ENCODE data around the gene STAB1. TPM values are rescaled to one million over a fixed set of nuclear protein-coding genes. Genes with fewer than 3 reads are reported as not detected.
A peak's percentile ranks its signal among the peaks of the same experiment; 100 is the strongest.

The STAB1 gene
- 10 to 100 TPM in 2 of 4 donors, 1 to 10 TPM in 2; 2.0 to 72.1 (median 24.4) TPM for polyA plus RNA-seq
- long read RNA-seq, donor 1, result 0 reads
- long read RNA-seq, donor 2, result 0 reads
- long read RNA-seq, donor 3, partial matches to known transcripts, result 28 of 29 reads
- long read RNA-seq, donor 3, other reads (novel, unspliced or antisense), result 0 of 29 reads
- long read RNA-seq, donor 4, result 0 reads
- long read RNA-seq, donor 5, partial matches to known transcripts, result 21 of 21 reads
- long read RNA-seq, donor 5, other reads (novel, unspliced or antisense), result 0 of 21 reads
- long read RNA-seq, donor 6, result 0 reads
- long read RNA-seq, donor 7, result 0 reads
- long read RNA-seq, donor 8, result 0 reads
- long read RNA-seq, donor 9, result 0 reads
- long read RNA-seq, donor 10, partial matches to known transcripts, result 23 of 24 reads
- long read RNA-seq, donor 10, other reads (novel, unspliced or antisense), result 0 of 24 reads

GRCh38 chr3:52494886-52495495 lies at the start of gene STAB1:
Gene STAB1 (plus strand): TSS chr3:52495338. CDS start chr3:52495414, 76 bp downstream.
- H3K36me3 ChIP-seq (ENCODE audit: control insufficient read depth in 3 of 3, insufficient read depth in 2 of 3, low read depth in 1 of 3, low read length in 3 of 3), result peaks cover 2 to 45% (median 14%) of the 10 kb centered on the region in 3 donors
- H3K9me3 ChIP-seq (ENCODE audit: control insufficient read depth in 2 of 2, insufficient read depth in 1 of 2, low read depth in 1 of 2, low read length in 1 of 2), result no peaks in the 10 kb centered on the region
- no peaks in the 10 kb centered on the region for H3K27me3 ChIP-seq (ENCODE audit: control insufficient read depth in 3 of 3, insufficient read depth in 3 of 3, low read length in 3 of 3)
- DNase-seq (no peak), FAIRE-seq (no peak)
- H3K4me1 ChIP-seq (ENCODE audit: control insufficient read depth in 3 of 3, insufficient read depth in 2 of 3, low read depth in 1 of 3, low read length in 2 of 3), result no peaks in the 10 kb centered on the region
- WGBS, 3 donors, result 52 to 74% (median 69%) methylated on average over 22 to 25 of the region's 25 CpGs
- peak within 1 kb of the TSS in 1 of 3 donors; percentile 24 for H3K4me3 ChIP-seq (ENCODE audit: low read depth in 1 of 3, low read length in 3 of 3)
- peak within 1 kb of the TSS in 1 of 3 donors; percentile 83 for H3K27ac ChIP-seq (ENCODE audit: low read depth in 1 of 3, low read length in 2 of 3)

- no peak for FAIRE-seq
- Histone ChIP-seq H3K4me1 (ENCODE audit: control insufficient read depth in 3 of 3, insufficient read depth in 2 of 3, low read depth in 1 of 3, low read length in 2 of 3) (peaks cover 0 to 5% (median 0%) of the 10 kb centered on the region in 3 donors), H3K36me3 (ENCODE audit: control insufficient read depth in 3 of 3, insufficient read depth in 2 of 3, low read depth in 1 of 3, low read length in 3 of 3) (no peaks in the 10 kb centered on the region), H3K27me3 (ENCODE audit: control insufficient read depth in 3 of 3, insufficient read depth in 3 of 3, low read length in 3 of 3) (peaks cover 0 to 2% (median 0%) of the 10 kb centered on the region in 3 donors), H3K4me3 (ENCODE audit: low read depth in 1 of 3, low read length in 3 of 3) (no peak overlapping the region), H3K9me3 (ENCODE audit: control insufficient read depth in 2 of 2, insufficient read depth in 1 of 2, low read depth in 1 of 2, low read length in 1 of 2) (no peaks in the 10 kb centered on the region), H3K27ac (ENCODE audit: low read depth in 1 of 3, low read length in 2 of 3) (no peak overlapping the region)
- DNase-seq, result no peak
- 84 to 93% (median 92%) methylated on average over 4 of the region's 4 CpGs for WGBS, 3 donors
These were observed 49.1 kb upstream of the STAB1 start for GRCh38 chr3:52446042-52446441.

GRCh38 chr3:52446631-52447511 lies 48.3 kb upstream of the STAB1 start:
- Histone ChIP-seq H3K9me3 (ENCODE audit: control insufficient read depth in 2 of 2, insufficient read depth in 1 of 2, low read depth in 1 of 2, low read length in 1 of 2) (no peaks in the 10 kb centered on the region), H3K36me3 (ENCODE audit: control insufficient read depth in 3 of 3, insufficient read depth in 2 of 3, low read depth in 1 of 3, low read length in 3 of 3) (no peaks in the 10 kb centered on the region), H3K4me1 (ENCODE audit: control insufficient read depth in 3 of 3, insufficient read depth in 2 of 3, low read depth in 1 of 3, low read length in 2 of 3) (peaks cover 0 to 5% (median 0%) of the 10 kb centered on the region in 3 donors), H3K4me3 (ENCODE audit: low read depth in 1 of 3, low read length in 3 of 3) (no peak overlapping the region), H3K27me3 (ENCODE audit: control insufficient read depth in 3 of 3, insufficient read depth in 3 of 3, low read length in 3 of 3) (peaks cover 0 to 2% (median 0%) of the 10 kb centered on the region in 3 donors), H3K27ac (ENCODE audit: low read depth in 1 of 3, low read length in 2 of 3) (no peak overlapping the region)
- WGBS, 3 donors, result 36 to 39% (median 38%) methylated on average over 13 of the region's 13 CpGs
- DNase-seq, result peak; percentile 54 to 69
- no peak for FAIRE-seq

GRCh38 chr3:52447512-52448355 lies 47.4 kb upstream of the STAB1 start:
- 76 to 86% (median 77%) methylated on average over 12 of the region's 12 CpGs for WGBS, 3 donors
- peaks cover 0 to 8% (median 0%) of the 10 kb centered on the region in 3 donors for H3K4me1 ChIP-seq (ENCODE audit: control insufficient read depth in 3 of 3, insufficient read depth in 2 of 3, low read depth in 1 of 3, low read length in 2 of 3)
- no peaks in the 10 kb centered on the region for H3K36me3 ChIP-seq (ENCODE audit: control insufficient read depth in 3 of 3, insufficient read depth in 2 of 3, low read depth in 1 of 3, low read length in 3 of 3)
- no peak overlapping the region for H3K4me3 ChIP-seq (ENCODE audit: low read depth in 1 of 3, low read length in 3 of 3)
- H3K9me3 ChIP-seq (ENCODE audit: control insufficient read depth in 2 of 2, insufficient read depth in 1 of 2, low read depth in 1 of 2, low read length in 1 of 2), result no peaks in the 10 kb centered on the region
- peaks cover 0 to 2% (median 0%) of the 10 kb centered on the region in 3 donors for H3K27me3 ChIP-seq (ENCODE audit: control insufficient read depth in 3 of 3, insufficient read depth in 3 of 3, low read length in 3 of 3)
- H3K27ac ChIP-seq (ENCODE audit: low read depth in 1 of 3, low read length in 2 of 3), result no peak overlapping the region
- FAIRE-seq (no peak), DNase-seq (no peak)

- WGBS, 3 donors, result 79 to 87% (median 80%) methylated on average over 11 of the region's 11 CpGs
- no peak overlapping the region for H3K4me3 ChIP-seq (ENCODE audit: low read depth in 1 of 3, low read length in 3 of 3)
- no peaks in the 10 kb centered on the region for H3K36me3 ChIP-seq (ENCODE audit: control insufficient read depth in 3 of 3, insufficient read depth in 2 of 3, low read depth in 1 of 3, low read length in 3 of 3)
- H3K27ac ChIP-seq (ENCODE audit: low read depth in 1 of 3, low read length in 2 of 3), result no peak overlapping the region
- H3K4me1 ChIP-seq (ENCODE audit: control insufficient read depth in 3 of 3, insufficient read depth in 2 of 3, low read depth in 1 of 3, low read length in 2 of 3), result peaks cover 0 to 27% (median 4%) of the 10 kb centered on the region in 3 donors
- DNase-seq (no peak), FAIRE-seq (no peak)
- no peaks in the 10 kb centered on the region for H3K9me3 ChIP-seq (ENCODE audit: control insufficient read depth in 2 of 2, insufficient read depth in 1 of 2, low read depth in 1 of 2, low read length in 1 of 2)
- H3K27me3 ChIP-seq (ENCODE audit: control insufficient read depth in 3 of 3, insufficient read depth in 3 of 3, low read length in 3 of 3), result peaks cover 0 to 2% (median 0%) of the 10 kb centered on the region in 3 donors
These were observed 44.5 kb upstream of the STAB1 start for GRCh38 chr3:52450489-52451236.

- peaks cover under 1 to 27% (median 4%) of the 10 kb centered on the region in 3 donors for H3K4me1 ChIP-seq (ENCODE audit: control insufficient read depth in 3 of 3, insufficient read depth in 2 of 3, low read depth in 1 of 3, low read length in 2 of 3)
- WGBS, 3 donors, result 79 to 82% (median 82%) methylated on average over 24 of the region's 24 CpGs
- no peaks in the 10 kb centered on the region for H3K9me3 ChIP-seq (ENCODE audit: control insufficient read depth in 2 of 2, insufficient read depth in 1 of 2, low read depth in 1 of 2, low read length in 1 of 2)
- no peak for FAIRE-seq
- H3K4me3 ChIP-seq (ENCODE audit: low read depth in 1 of 3, low read length in 3 of 3), result no peak overlapping the region
- no peak overlapping the region for H3K27ac ChIP-seq (ENCODE audit: low read depth in 1 of 3, low read length in 2 of 3)
- DNase-seq, result no peak
- H3K27me3 ChIP-seq (ENCODE audit: control insufficient read depth in 3 of 3, insufficient read depth in 3 of 3, low read length in 3 of 3), result peaks cover 0 to 2% (median 0%) of the 10 kb centered on the region in 3 donors
- no peaks in the 10 kb centered on the region for H3K36me3 ChIP-seq (ENCODE audit: control insufficient read depth in 3 of 3, insufficient read depth in 2 of 3, low read depth in 1 of 3, low read length in 3 of 3)
These were observed 43.7 kb upstream of the STAB1 start for GRCh38 chr3:52451237-52452083.

GRCh38 chr3:52452126-52452525 lies 43.0 kb upstream of the STAB1 start:
- Histone ChIP-seq H3K36me3 (ENCODE audit: control insufficient read depth in 3 of 3, insufficient read depth in 2 of 3, low read depth in 1 of 3, low read length in 3 of 3) (no peaks in the 10 kb centered on the region), H3K27me3 (ENCODE audit: control insufficient read depth in 3 of 3, insufficient read depth in 3 of 3, low read length in 3 of 3) (no peaks in the 10 kb centered on the region), H3K4me3 (ENCODE audit: low read depth in 1 of 3, low read length in 3 of 3) (no peak overlapping the region), H3K9me3 (ENCODE audit: control insufficient read depth in 2 of 2, insufficient read depth in 1 of 2, low read depth in 1 of 2, low read length in 1 of 2) (no peaks in the 10 kb centered on the region), H3K27ac (ENCODE audit: low read depth in 1 of 3, low read length in 2 of 3) (no peak overlapping the region), H3K4me1 (ENCODE audit: control insufficient read depth in 3 of 3, insufficient read depth in 2 of 3, low read depth in 1 of 3, low read length in 2 of 3) (peaks cover 3 to 33% (median 4%) of the 10 kb centered on the region in 3 donors)
- FAIRE-seq, result no peak
- no peak for DNase-seq
- 92 to 93% (median 93%) methylated on average over 5 to 6 of the region's 6 CpGs for WGBS, 3 donors
